ENCODE data around the gene NEDD9.

DNA sequence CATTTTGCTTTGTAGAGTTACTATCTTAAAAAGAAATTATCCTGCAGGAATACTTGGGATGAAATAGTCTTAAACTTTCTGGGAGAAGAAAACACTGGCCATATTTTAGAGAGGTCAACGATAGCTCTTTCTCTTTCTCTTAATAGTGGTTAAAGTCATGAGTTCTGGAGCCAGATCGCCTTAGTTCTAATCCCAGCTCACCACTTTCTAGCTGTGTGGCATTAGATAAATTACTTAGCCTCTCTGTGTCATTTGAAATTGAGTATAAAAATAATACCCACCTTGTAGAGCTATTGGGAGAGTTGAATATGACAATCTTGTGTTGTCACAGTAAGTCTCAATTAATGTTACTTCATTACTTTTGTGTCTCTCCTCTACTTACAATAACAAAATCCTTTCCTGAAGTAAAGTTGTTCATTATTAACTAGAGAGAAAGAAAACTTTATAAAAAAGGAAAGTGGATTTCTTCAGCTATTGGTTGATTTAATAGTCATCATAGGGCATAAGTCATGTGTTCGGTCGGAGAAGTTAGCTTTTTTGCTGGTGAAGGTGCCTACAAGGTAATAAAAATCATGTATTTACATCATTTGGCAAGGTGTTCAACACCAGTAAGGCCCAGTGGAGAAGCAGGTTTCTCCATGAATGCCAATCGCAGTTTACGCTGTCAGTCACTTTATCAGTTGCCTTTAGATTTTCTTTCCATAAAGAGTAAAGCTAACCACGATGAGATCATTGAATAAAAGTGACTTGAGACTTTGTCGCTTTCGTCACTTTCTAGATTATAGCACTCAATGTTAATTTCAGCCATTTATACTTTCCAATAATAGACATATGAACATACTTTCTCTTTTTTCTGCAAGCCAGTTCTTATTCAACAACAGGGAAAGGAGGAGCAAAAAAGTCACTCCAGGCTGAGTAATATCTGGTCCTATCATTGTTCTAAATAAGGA is 2.0 kb downstream of the NEDD9 start:
- TF ChIP-seq, protein P1, sequence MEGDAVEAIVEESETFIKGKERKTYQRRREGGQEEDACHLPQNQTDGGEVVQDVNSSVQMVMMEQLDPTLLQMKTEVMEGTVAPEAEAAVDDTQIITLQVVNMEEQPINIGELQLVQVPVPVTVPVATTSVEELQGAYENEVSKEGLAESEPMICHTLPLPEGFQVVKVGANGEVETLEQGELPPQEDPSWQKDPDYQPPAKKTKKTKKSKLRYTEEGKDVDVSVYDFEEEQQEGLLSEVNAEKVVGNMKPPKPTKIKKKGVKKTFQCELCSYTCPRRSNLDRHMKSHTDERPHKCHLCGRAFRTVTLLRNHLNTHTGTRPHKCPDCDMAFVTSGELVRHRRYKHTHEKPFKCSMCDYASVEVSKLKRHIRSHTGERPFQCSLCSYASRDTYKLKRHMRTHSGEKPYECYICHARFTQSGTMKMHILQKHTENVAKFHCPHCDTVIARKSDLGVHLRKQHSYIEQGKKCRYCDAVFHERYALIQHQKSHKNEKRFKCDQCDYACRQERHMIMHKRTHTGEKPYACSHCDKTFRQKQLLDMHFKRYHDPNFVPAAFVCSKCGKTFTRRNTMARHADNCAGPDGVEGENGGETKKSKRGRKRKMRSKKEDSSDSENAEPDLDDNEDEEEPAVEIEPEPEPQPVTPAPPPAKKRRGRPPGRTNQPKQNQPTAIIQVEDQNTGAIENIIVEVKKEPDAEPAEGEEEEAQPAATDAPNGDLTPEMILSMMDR (IDR thresholded peaks at IDR 0.05; ENCODE audit: low read length), result no peak
- TF ChIP-seq EZH2 (IDR thresholded peaks at IDR 0.05; ENCODE audit: borderline replicate concordance, low read length), result no peak

All from OCI-LY1 (cell line).